ENCODE measurements around the gene FAM174C. TPM values are rescaled to one million over a fixed set of nuclear protein-coding genes. Genes with fewer than 3 reads are reported as not detected.

Gene FAM174C
- total RNA-seq, 3 donors from 2014 or later (not counting 1 experiment from before 2014, with no cell fraction given), result 26.6 to 33.4 (median 27.1) TPM

GRCh38 chr19:1274081-1274851, 1.1 kb upstream of the FAM174C start:
- no peaks in the 10 kb centered on the region for H3K9me3 Mint-ChIP-seq
- H3K27me3 Mint-ChIP-seq (ENCODE audit: low read depth in 2 of 2), result no peaks in the 10 kb centered on the region
- H3K27ac ChIP-seq (ENCODE audit: low read length), result peak overlapping the region; percentile 80
- peak overlapping the region; percentile 60 for H3K4me3 Mint-ChIP-seq
- DNase-seq (peak in 1 of 2 donors; percentile 32), ATAC-seq (no peak)
- no peak for TF ChIP-seq CTCF (IDR thresholded peaks at IDR 0.05)
- no peaks in the 10 kb centered on the region for H3K27me3 ChIP-seq (ENCODE audit: control insufficient read depth, insufficient read depth, low read length)
- H3K27ac Mint-ChIP-seq, result peak overlapping the region; percentile 91 to 93
- intact Hi-C loops (cut with micrococcal nuclease), result loop anchor here (10.0 kb wide), 1 partner anchor 221 kb away; the partner anchor contains the start of genes PCSK4 and REEP6
- H3K36me3 Mint-ChIP-seq, result peaks cover 7% of the 10 kb centered on the region
- peaks cover 38 to 54% of the 10 kb centered on the region in 2 donors for H3K4me1 Mint-ChIP-seq
- peaks cover 54% of the 10 kb centered on the region for H3K36me3 ChIP-seq (ENCODE audit: control insufficient read depth, insufficient read depth, low read length)
- WGBS (ENCODE audit: insufficient coverage), result 91% methylated on average over 46 of the region's 46 CpGs
- no peaks in the 10 kb centered on the region for H3K9me3 ChIP-seq (ENCODE audit: control insufficient read depth, insufficient read depth, low read length)
- peaks cover 67% of the 10 kb centered on the region for H3K4me1 ChIP-seq (ENCODE audit: control insufficient read depth, insufficient read depth, low read length)
- no peak overlapping the region for H3K4me3 ChIP-seq (ENCODE audit: low read length)

GRCh38 chr19:1274852-1275259, 474 bp upstream of the FAM174C start:
- H3K27me3 ChIP-seq (ENCODE audit: control insufficient read depth, insufficient read depth, low read length), result no peaks in the 10 kb centered on the region
- 59% methylated on average over 44 of the region's 44 CpGs for WGBS (ENCODE audit: insufficient coverage)
- TF ChIP-seq CTCF (IDR thresholded peaks at IDR 0.05), result no peak
- H3K27ac ChIP-seq (ENCODE audit: low read length), result peak overlapping the region; percentile 80
- no peak for ATAC-seq
- no peaks in the 10 kb centered on the region for H3K9me3 Mint-ChIP-seq
- peak overlapping the region; percentile 23 for H3K4me3 ChIP-seq (ENCODE audit: low read length)
- H3K27ac Mint-ChIP-seq, result peak overlapping the region; percentile 91 to 93
- DNase-seq, result no peak
- H3K4me3 Mint-ChIP-seq, result peak overlapping the region; percentile 83
- no peaks in the 10 kb centered on the region for H3K9me3 ChIP-seq (ENCODE audit: control insufficient read depth, insufficient read depth, low read length)
- H3K4me1 ChIP-seq (ENCODE audit: control insufficient read depth, insufficient read depth, low read length), result peaks cover 69% of the 10 kb centered on the region
- peaks cover 54% of the 10 kb centered on the region for H3K36me3 ChIP-seq (ENCODE audit: control insufficient read depth, insufficient read depth, low read length)
- peaks cover 7% of the 10 kb centered on the region for H3K36me3 Mint-ChIP-seq
- no peaks in the 10 kb centered on the region for H3K27me3 Mint-ChIP-seq (ENCODE audit: low read depth in 2 of 2)
- intact Hi-C loops (cut with micrococcal nuclease), result loop anchor here (10.0 kb wide), 1 partner anchor 220 kb away; the partner anchor contains the start of genes PCSK4 and REEP6
- peaks cover 40 to 57% of the 10 kb centered on the region in 2 donors for H3K4me1 Mint-ChIP-seq

GRCh38 chr19:1275976-1276627, 772 bp downstream of the FAM174C start:
- H3K4me3 ChIP-seq (ENCODE audit: low read length), result peak overlapping the region; percentile 65
- H3K27ac ChIP-seq (ENCODE audit: low read length), result peak overlapping the region; percentile 91
- no peaks in the 10 kb centered on the region for H3K9me3 ChIP-seq (ENCODE audit: control insufficient read depth, insufficient read depth, low read length)
- no peaks in the 10 kb centered on the region for H3K27me3 ChIP-seq (ENCODE audit: control insufficient read depth, insufficient read depth, low read length)
- intact Hi-C loops (cut with micrococcal nuclease), result loop anchor here (10.0 kb wide), 1 partner anchor 219 kb away; the partner anchor contains the start of genes PCSK4 and REEP6
- 7% methylated on average over 41 of the region's 43 CpGs for WGBS (ENCODE audit: insufficient coverage)
- Mint-ChIP-seq H3K4me1 (peaks cover 33 to 53% of the 10 kb centered on the region in 2 donors), H3K27me3 (ENCODE audit: low read depth in 2 of 2) (no peaks in the 10 kb centered on the region), H3K36me3 (peaks cover 7% of the 10 kb centered on the region), H3K27ac (peak overlapping the region; percentile 91 to 93), H3K9me3 (no peaks in the 10 kb centered on the region), H3K4me3 (peak overlapping the region; percentile 78)
- no peak for TF ChIP-seq CTCF (IDR thresholded peaks at IDR 0.05)
- no peak for ATAC-seq
- H3K36me3 ChIP-seq (ENCODE audit: control insufficient read depth, insufficient read depth, low read length), result peaks cover 44% of the 10 kb centered on the region
- DNase-seq, result no peak
- H3K4me1 ChIP-seq (ENCODE audit: control insufficient read depth, insufficient read depth, low read length), result peaks cover 58% of the 10 kb centered on the region
